ENCODE results near the gene TSPO2.

TSPO2 gene

DNA sequence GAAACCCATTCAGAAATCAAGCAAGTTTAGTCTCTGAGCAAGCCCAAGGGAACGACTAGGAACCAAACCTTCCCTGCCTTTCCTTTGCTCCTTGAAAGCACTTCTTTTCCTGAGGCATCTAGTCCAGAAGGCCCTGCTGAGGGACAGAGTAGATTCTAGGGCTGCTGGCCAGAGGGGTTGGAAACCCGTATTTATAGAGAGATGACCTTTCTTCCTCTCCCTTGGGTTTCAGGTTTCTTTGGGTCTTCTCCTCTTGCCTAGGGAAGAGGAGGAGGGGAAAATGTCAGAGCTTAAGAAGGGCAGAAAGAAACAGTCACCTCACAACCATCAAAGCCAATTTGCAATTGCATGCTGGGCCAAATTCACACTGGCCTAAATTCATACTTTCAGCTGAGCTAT lies 16.5 kb downstream of the TSPO2 start:
- no peak for TF ChIP-seq CTCF (IDR thresholded peaks at IDR 0.05)

GRCh38 chr6:41059556-41059955 lies 17.3 kb downstream of the TSPO2 start:
- TF ChIP-seq CTCF (IDR thresholded peaks at IDR 0.05), result no peak

- no peak for TF ChIP-seq CTCF (IDR thresholded peaks at IDR 0.05)
Observed at GRCh38 chr6:41061196-41061726, 19.0 kb downstream of the TSPO2 start.

GRCh38 chr6:41062056-41062455 lies 19.8 kb downstream of the TSPO2 start:
- TF ChIP-seq CTCF (IDR thresholded peaks at IDR 0.05), result no peak

- TF ChIP-seq CTCF (IDR thresholded peaks at IDR 0.05), result no peak
Observed at GRCh38 chr6:41063884-41064285, 21.6 kb downstream of the TSPO2 start.

- TF ChIP-seq CTCF (IDR thresholded peaks at IDR 0.05), result no peak
Observed at GRCh38 chr6:41064841-41065240, 22.6 kb downstream of the TSPO2 start.

GRCh38 chr6:41065550-41066026 lies 23.3 kb downstream of the TSPO2 start:
- TF ChIP-seq CTCF (IDR thresholded peaks at IDR 0.05), result no peak

GRCh38 chr6:41066867-41067304 lies 24.6 kb downstream of the TSPO2 start:
- TF ChIP-seq CTCF (IDR thresholded peaks at IDR 0.05), result peak; percentile 78

Measured in LNCAP (cell line).